Choroid plexus epithelial cell (primary cell): ENCODE data around the gene PCDHGB6.

Experiments
- DNase-seq: peaks from one replicate; pipeline ENCODE4 v3.0.0-alpha.2; 2010; ENCODE audit warnings: low read depth
- H3K4me3 ChIP-seq: 2 replicates; pipeline ENCODE4 v1.5.1; 2011; ENCODE audit warnings: low read depth, mild to moderate bottlenecking, control low read depth, low read length, moderate library complexity
- CTCF ChIP-seq: conservative IDR thresholded peaks from 2 replicates; pipeline ENCODE4 v1.5.1; 2011; ENCODE audit warnings: low read depth, mild to moderate bottlenecking, control low read depth, inconsistent platforms, low read length, moderate library complexity

The PCDHGB6 gene

GRCh38 chr5:141383345-141383744 is 24.5 kb upstream of the PCDHGB6 start:
- no peak for TF ChIP-seq CTCF
- no peak overlapping the region for H3K4me3 ChIP-seq
- no peak for DNase-seq

- no peak for TF ChIP-seq CTCF
- H3K4me3 ChIP-seq: no peak overlapping the region
- no peak for DNase-seq
Measured at GRCh38 chr5:141384471-141385267, 23.2 kb upstream of the PCDHGB6 start.

GRCh38 chr5:141387557-141388311 is 20.1 kb upstream of the PCDHGB6 start, which contains the start of gene PCDHGB4:
TSS of gene PCDHGB4 (plus strand) at chr5:141387698. CDS start at chr5:141387885, 187 bp downstream.
- peak; percentile 46 for DNase-seq
- peak; percentile 54 for TF ChIP-seq CTCF
- H3K4me3 ChIP-seq: peak within 1 kb of the TSS; percentile 39

- DNase-seq: no peak
- TF ChIP-seq CTCF: no peak
- H3K4me3 ChIP-seq: no peak overlapping the region
Measured at GRCh38 chr5:141388661-141389060, 19.2 kb upstream of the PCDHGB6 start.

- no peak for DNase-seq
- no peak overlapping the region for H3K4me3 ChIP-seq
- TF ChIP-seq CTCF: no peak
Measured at GRCh38 chr5:141389153-141390042, 18.4 kb upstream of the PCDHGB6 start.

GRCh38 chr5:141392429-141393198 is 15.2 kb upstream of the PCDHGB6 start, which contains the start of gene PCDHGA8:
TSS of gene PCDHGA8 (plus strand) at chr5:141392633. CDS start at chr5:141392814, 181 bp downstream.
- TF ChIP-seq CTCF: peak; percentile 8
- H3K4me3 ChIP-seq: no peak within 1 kb of the TSS
- peak; percentile 8 for DNase-seq
